ENCODE measurements around the gene TMEM86B.

The TMEM86B gene

GRCh38 chr19:55242517-55242916 lies 14.0 kb upstream of the TMEM86B start:
- Histone ChIP-seq H3K36me3 (peaks cover 80 to 100% (median 91%) of the 10 kb centered on the region in 3 donors), H3K4me1 (peaks cover 0 to 2% (median 0%) of the 10 kb centered on the region in 4 donors), H3K27me3 (no peaks in the 10 kb centered on the region), H3K27ac (no peak overlapping the region), H3K4me3 (no peak overlapping the region), H3K9me3 (no peaks in the 10 kb centered on the region)
- no peak for DNase-seq
- intact Hi-C loops (cut with DNase I; ENCODE audit: low total_unique reads) = no loop called here
- TF ChIP-seq, protein P1, sequence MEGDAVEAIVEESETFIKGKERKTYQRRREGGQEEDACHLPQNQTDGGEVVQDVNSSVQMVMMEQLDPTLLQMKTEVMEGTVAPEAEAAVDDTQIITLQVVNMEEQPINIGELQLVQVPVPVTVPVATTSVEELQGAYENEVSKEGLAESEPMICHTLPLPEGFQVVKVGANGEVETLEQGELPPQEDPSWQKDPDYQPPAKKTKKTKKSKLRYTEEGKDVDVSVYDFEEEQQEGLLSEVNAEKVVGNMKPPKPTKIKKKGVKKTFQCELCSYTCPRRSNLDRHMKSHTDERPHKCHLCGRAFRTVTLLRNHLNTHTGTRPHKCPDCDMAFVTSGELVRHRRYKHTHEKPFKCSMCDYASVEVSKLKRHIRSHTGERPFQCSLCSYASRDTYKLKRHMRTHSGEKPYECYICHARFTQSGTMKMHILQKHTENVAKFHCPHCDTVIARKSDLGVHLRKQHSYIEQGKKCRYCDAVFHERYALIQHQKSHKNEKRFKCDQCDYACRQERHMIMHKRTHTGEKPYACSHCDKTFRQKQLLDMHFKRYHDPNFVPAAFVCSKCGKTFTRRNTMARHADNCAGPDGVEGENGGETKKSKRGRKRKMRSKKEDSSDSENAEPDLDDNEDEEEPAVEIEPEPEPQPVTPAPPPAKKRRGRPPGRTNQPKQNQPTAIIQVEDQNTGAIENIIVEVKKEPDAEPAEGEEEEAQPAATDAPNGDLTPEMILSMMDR (IDR thresholded peaks at IDR 0.05) = no peak

DNA sequence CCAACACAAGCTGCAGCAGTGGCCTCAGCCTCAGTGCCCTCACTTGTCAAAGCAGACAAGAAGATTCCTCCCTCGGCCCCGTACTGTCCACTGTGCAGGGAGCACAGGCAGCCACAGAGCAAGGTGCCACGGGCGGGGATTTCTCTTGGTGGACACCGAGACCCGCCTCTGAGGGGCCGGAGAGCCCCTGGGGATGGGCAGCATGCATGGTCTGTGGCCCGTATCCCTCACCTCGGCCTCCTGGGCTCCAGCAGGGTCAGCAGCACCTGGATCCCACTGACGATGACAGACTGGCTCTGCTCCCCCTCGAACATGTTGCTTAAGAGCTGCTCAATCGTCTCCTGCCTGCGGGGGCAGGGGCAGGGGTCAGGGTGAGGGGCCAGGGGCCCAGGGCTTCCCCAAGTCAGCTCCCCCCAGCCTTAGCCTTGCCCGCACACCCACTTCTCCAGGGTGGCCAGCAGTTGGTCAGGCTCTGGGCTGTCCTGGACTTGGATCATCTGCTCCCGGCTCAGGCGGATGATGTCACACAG lies 13.4 kb upstream of the TMEM86B start:
- Histone ChIP-seq H3K9me3 (no peaks in the 10 kb centered on the region), H3K4me3 (no peak overlapping the region), H3K27me3 (no peaks in the 10 kb centered on the region), H3K4me1 (no peaks in the 10 kb centered on the region), H3K27ac (no peak overlapping the region), H3K36me3 (peaks cover 86 to 100% (median 94%) of the 10 kb centered on the region in 3 donors)
- DNase-seq = no peak
- intact Hi-C loops (cut with DNase I; ENCODE audit: low total_unique reads) = no loop called here
- TF ChIP-seq, protein P1 (IDR thresholded peaks at IDR 0.05) = no peak

- Histone ChIP-seq H3K4me3 (no peak overlapping the region), H3K27ac (no peak overlapping the region), H3K4me1 (no peaks in the 10 kb centered on the region), H3K36me3 (peaks cover 88 to 100% (median 94%) of the 10 kb centered on the region in 3 donors), H3K27me3 (no peaks in the 10 kb centered on the region), H3K9me3 (no peaks in the 10 kb centered on the region)
- intact Hi-C loops (cut with DNase I; ENCODE audit: low total_unique reads) = no loop called here
- TF ChIP-seq, protein P1 (IDR thresholded peaks at IDR 0.05) = no peak
- DNase-seq = no peak
Observed at GRCh38 chr19:55241143-55241934, 12.8 kb upstream of the TMEM86B start.

GRCh38 chr19:55240713-55241020 lies 12.1 kb upstream of the TMEM86B start:
- H3K27me3 ChIP-seq = no peaks in the 10 kb centered on the region
- intact Hi-C loops (cut with DNase I; ENCODE audit: low total_unique reads) = no loop called here
- no peak overlapping the region for H3K27ac ChIP-seq
- TF ChIP-seq, protein P1 (IDR thresholded peaks at IDR 0.05) = no peak
- H3K36me3 ChIP-seq = peaks cover 88 to 100% (median 94%) of the 10 kb centered on the region in 3 donors
- no peaks in the 10 kb centered on the region for H3K4me1 ChIP-seq
- DNase-seq = no peak
- H3K4me3 ChIP-seq = no peak overlapping the region
- H3K9me3 ChIP-seq = no peaks in the 10 kb centered on the region

GRCh38 chr19:55239004-55239403 lies 10.4 kb upstream of the TMEM86B start:
- H3K27me3 ChIP-seq = no peaks in the 10 kb centered on the region
- DNase-seq = no peak
- H3K4me1 ChIP-seq = no peaks in the 10 kb centered on the region
- H3K4me3 ChIP-seq = no peak overlapping the region
- no peaks in the 10 kb centered on the region for H3K9me3 ChIP-seq
- TF ChIP-seq, protein P1 (IDR thresholded peaks at IDR 0.05) = no peak
- H3K36me3 ChIP-seq = peaks cover 79 to 100% (median 86%) of the 10 kb centered on the region in 3 donors
- no peak overlapping the region for H3K27ac ChIP-seq
- intact Hi-C loops (cut with DNase I; ENCODE audit: low total_unique reads) = no loop called here

Data from tibial artery (tissue), 4 donors.